ENCODE data around the gene BANF2. TPM values are rescaled to one million over a fixed set of nuclear protein-coding genes. Genes with fewer than 3 reads are reported as not detected.

Gene BANF2
- total RNA-seq, 1 experiment from 2014 or later: not detected

DNA sequence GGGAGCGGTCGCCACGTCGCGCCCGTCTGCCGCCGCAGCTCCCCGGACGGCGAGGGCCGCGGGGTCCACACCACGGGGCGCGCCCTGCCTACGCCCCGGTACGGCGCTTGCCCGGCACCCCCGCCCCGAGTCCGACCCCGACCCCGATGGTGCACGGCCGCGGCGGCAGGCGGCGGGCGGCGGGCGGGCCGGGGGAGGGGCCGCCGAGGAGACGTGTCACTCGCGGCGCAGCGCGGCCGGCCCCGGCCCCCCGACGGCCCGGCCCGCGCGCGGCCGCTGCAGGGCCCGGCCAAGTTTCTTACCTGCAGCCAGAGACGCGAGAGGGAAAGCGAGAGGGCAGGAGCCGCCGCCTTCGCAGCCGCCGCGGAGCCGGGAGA, 18.1 kb upstream of the BANF2 start:
- peak overlapping the region; percentile 70; the same call in 1 of the 2 replicates for H2AFZ ChIP-seq (ENCODE audit: low read length)
- no TSS peak for BruUV-seq (replicated peaks)
- H3K4me3 ChIP-seq (ENCODE audit: low read length): peak overlapping the region; percentile 77
- TF ChIP-seq EZH2phosphoT487 (IDR thresholded peaks at IDR 0.05; ENCODE audit: borderline replicate concordance, low read length) (no peak), EZH2 (IDR thresholded peaks at IDR 0.05; ENCODE audit: low read length, unreplicated experiment) (no peak)
- TF ChIP-seq, protein P1, sequence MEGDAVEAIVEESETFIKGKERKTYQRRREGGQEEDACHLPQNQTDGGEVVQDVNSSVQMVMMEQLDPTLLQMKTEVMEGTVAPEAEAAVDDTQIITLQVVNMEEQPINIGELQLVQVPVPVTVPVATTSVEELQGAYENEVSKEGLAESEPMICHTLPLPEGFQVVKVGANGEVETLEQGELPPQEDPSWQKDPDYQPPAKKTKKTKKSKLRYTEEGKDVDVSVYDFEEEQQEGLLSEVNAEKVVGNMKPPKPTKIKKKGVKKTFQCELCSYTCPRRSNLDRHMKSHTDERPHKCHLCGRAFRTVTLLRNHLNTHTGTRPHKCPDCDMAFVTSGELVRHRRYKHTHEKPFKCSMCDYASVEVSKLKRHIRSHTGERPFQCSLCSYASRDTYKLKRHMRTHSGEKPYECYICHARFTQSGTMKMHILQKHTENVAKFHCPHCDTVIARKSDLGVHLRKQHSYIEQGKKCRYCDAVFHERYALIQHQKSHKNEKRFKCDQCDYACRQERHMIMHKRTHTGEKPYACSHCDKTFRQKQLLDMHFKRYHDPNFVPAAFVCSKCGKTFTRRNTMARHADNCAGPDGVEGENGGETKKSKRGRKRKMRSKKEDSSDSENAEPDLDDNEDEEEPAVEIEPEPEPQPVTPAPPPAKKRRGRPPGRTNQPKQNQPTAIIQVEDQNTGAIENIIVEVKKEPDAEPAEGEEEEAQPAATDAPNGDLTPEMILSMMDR (conservative IDR thresholded peaks at IDR 0.05; ENCODE audit: low read depth, low read length): no peak
- H3K27me3 ChIP-seq (ENCODE audit: low read length): peaks cover 35% of the 10 kb centered on the region
- peak overlapping the region; percentile 26; the same call in 1 of the 2 replicates for H3K27ac ChIP-seq (ENCODE audit: low read length)
- peaks cover 31% of the 10 kb centered on the region for H4K20me1 ChIP-seq (ENCODE audit: low read length)
- peak overlapping the region; percentile 64 for H3K4me2 ChIP-seq (ENCODE audit: low read length)
- intact Hi-C loops (cut with micrococcal nuclease): loop anchor here (1.0 to 5.0 kb wide), 4 partner anchors 54 to 311 kb away; no protein-coding TSS in a partner anchor
- peaks cover 24% of the 10 kb centered on the region for H3K36me3 ChIP-seq (ENCODE audit: low read depth, low read length)
- H3K9me2 ChIP-seq (replicated peaks; ENCODE audit: low read length): no peaks in the 10 kb centered on the region
- CTCF ChIA-PET: interaction anchor here (0.6 to 2.2 kb wide), 6 partner anchors 14 to 288 kb away, joined by 5 to 14 read pairs (median 8); no protein-coding TSS in a partner anchor
- POLR2A ChIA-PET (ENCODE audit: unreplicated experiment): interaction anchor here (0.7 to 0.9 kb wide), 2 partner anchors 184 to 309 kb away, joined by 3 to 4 read pairs; no protein-coding TSS in a partner anchor
- peak overlapping the region; percentile 67 for H3K9ac ChIP-seq (ENCODE audit: low read length)
- H3K4me1 ChIP-seq (ENCODE audit: insufficient read depth, low read length): peaks cover 19% of the 10 kb centered on the region
- H3K79me2 ChIP-seq (ENCODE audit: low read length): peaks cover 43% of the 10 kb centered on the region
- H3K9me3 ChIP-seq (ENCODE audit: low read length): no peaks in the 10 kb centered on the region
- no peaks in the 10 kb centered on the region for H3F3A ChIP-seq (ENCODE audit: low read length, unreplicated experiment)
- ATAC-seq (peak; percentile 2), DNase-seq (no peak)

DNA sequence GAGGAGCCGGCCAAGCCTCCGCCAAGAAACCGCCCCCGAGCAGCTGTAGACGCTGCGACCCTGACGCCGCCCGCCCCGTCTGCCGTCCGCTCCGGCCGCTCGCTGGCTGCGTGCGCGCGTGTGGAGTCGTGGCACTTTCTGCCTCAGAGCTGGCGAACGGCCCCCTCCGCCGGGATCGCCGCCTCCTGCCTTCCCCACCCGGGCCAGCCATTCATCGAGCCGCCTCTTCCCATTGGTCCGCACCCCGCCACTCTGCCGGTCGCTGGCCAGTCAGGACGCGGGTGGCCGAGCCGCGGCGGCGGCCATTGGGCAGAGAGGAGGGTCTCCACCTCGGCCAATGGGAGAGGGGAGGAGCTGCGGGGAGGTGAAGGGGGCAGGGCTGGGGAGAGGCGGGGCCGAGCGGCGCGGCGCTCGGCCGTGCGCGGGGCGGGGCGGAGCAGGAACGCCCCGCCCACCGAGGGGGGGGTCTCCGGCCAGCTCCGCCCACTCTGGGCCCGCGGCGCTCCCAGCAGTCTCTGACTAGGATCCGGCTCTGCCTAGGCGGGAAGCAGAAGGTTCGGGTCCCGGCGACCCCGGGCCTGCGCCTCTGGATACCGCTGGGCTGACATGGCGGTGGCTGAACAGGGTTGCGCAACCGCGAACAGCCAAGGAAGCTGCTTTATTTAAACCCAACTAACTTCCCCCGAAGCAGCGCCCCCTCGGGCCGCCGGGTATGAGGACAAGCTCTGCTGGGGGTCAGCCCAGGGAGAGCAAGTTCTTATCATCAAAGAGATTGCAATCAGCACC, 17.5 kb upstream of the BANF2 start, which contains the start of gene RRBP1:
Gene RRBP1 (minus strand): TSS at position 140 of the 786 bp plus-strand sequence. CDS start 21,735 bp downstream, outside the sequence.
- no peaks in the 10 kb centered on the region for H3K9me2 ChIP-seq (replicated peaks; ENCODE audit: low read length)
- peak; percentile 98 for DNase-seq
- no peaks in the 10 kb centered on the region for H3K9me3 ChIP-seq (ENCODE audit: low read length)
- H3K27me3 ChIP-seq (ENCODE audit: low read length): peaks cover 41% of the 10 kb centered on the region
- BruUV-seq (replicated peaks): no TSS peak
- CTCF ChIA-PET: interaction anchor here (0.5 to 2.2 kb wide), 9 partner anchors 14 to 333 kb away, joined by 3 to 11 read pairs (median 5); no protein-coding TSS in a partner anchor
- TF ChIP-seq EZH2phosphoT487 (IDR thresholded peaks at IDR 0.05; ENCODE audit: borderline replicate concordance, low read length): no peak
- TF ChIP-seq, protein P1 (conservative IDR thresholded peaks at IDR 0.05; ENCODE audit: low read depth, low read length): peak; percentile 88
- intact Hi-C loops (cut with micrococcal nuclease): loop anchor here (1.0 to 5.0 kb wide), 4 partner anchors 53 to 310 kb away; no protein-coding TSS in a partner anchor
- POLR2A ChIA-PET (ENCODE audit: unreplicated experiment): interaction anchor here (0.5 to 0.9 kb wide), 13 partner anchors 20 to 309 kb away, joined by 3 to 12 read pairs (median 4); partner anchors contain the start of genes BFSP1 and DSTN
- peaks cover 19% of the 10 kb centered on the region for H3K4me1 ChIP-seq (ENCODE audit: insufficient read depth, low read length)
- peak within 1 kb of the TSS; percentile 67 for H3K9ac ChIP-seq (ENCODE audit: low read length)
- H3F3A ChIP-seq (ENCODE audit: low read length, unreplicated experiment): no peaks in the 10 kb centered on the region
- ATAC-seq: peak; percentile 90
- H3K36me3 ChIP-seq (ENCODE audit: low read depth, low read length): peaks cover 21% of the 10 kb centered on the region
- H3K4me2 ChIP-seq (ENCODE audit: low read length): peak within 1 kb of the TSS; percentile 89
- H3K27ac ChIP-seq (ENCODE audit: low read length): peak within 1 kb of the TSS; percentile 26; the same call in 1 of the 2 replicates
- peaks cover 37% of the 10 kb centered on the region for H3K79me2 ChIP-seq (ENCODE audit: low read length)
- H3K4me3 ChIP-seq (ENCODE audit: low read length): peak within 1 kb of the TSS; percentile 77
- H4K20me1 ChIP-seq (ENCODE audit: low read length): peaks cover 31% of the 10 kb centered on the region
- peak within 1 kb of the TSS; percentile 93 for H2AFZ ChIP-seq (ENCODE audit: low read length)

Data from PC-3 (cell line).